Measurements from ENCODE around the gene HS6ST2.

- no peak for TF ChIP-seq CTCF (IDR thresholded peaks at IDR 0.05; ENCODE audit: low read depth, low read length, missing input control)
- no peak for TF ChIP-seq FOXA1 (IDR thresholded peaks at IDR 0.05)
- no peak for TF ChIP-seq TAF1 (conservative IDR thresholded peaks at IDR 0.05)
- TF ChIP-seq JUND (IDR thresholded peaks at IDR 0.05), result no peak
- TF ChIP-seq ATF3 (IDR thresholded peaks at IDR 0.05), result no peak
- no peak for TF ChIP-seq EGR1 (IDR thresholded peaks at IDR 0.05; ENCODE audit: low read depth in 2 of 2)
- TF ChIP-seq REST (IDR thresholded peaks at IDR 0.05), result no peak
- TF ChIP-seq MAX (IDR thresholded peaks at IDR 0.05), result no peak
These were observed 336.3 kb downstream of the HS6ST2 start for GRCh38 chrX:132622130-132622529.
